A549 (cell line): Measurements from ENCODE around the gene CERS5. TPM values are rescaled to one million over a fixed set of nuclear protein-coding genes. Genes with fewer than 3 reads are reported as not detected.
A peak's percentile ranks its signal among the peaks of the same experiment; 100 is the strongest.
"Not testable (repeated sequence)": the region's sequence is repeated elsewhere in the genome, so short reads cannot be mapped to it uniquely, and the experiment has no call there.

ENCODE experiments used
- ATAC-seq, 2 experiments: fragments of 200-7000 bp in 1 of 2; fragments of >200 bp in 1 of 2; cut with Nextera tagmentation in 1 of 2; cut with Tn5 transposase in 1 of 2; 3 replicates each; pipeline versions ENCODE4 v1.8.0 to v1.9.1; 2018 to 2020; ENCODE audit warnings: mild to moderate bottlenecking in 1 of 2, moderate library complexity in 1 of 2
- CTCF ChIA-PET: fragments of 300-600 bp; sonication (Branson Sonifier 250); formaldehyde crosslinking; extraction: SDS; loops from one replicate; lab custom pipeline; 2021; ENCODE audit warnings: antibody characterized with exemption, inconsistent platforms; lab: Yijun Ruan, JAX
- POLR2A ChIA-PET: fragments of 350-600 bp; formaldehyde crosslinking; extraction: SDS; loops from one replicate; lab custom pipeline; 2021; ENCODE audit warnings: antibody characterized with exemption, inconsistent platforms; lab: Yijun Ruan, JAX
- DNase-seq, 2 experiments: peaks; one replicate each; pipeline versions ENCODE4 v3.0.0 to v3.0.0-alpha.2; 2011 to 2016; ENCODE audit warnings: low read depth in 1 of 2, low spot score in 1 of 2
- FAIRE-seq: peaks from 2 replicates; lab custom pipeline; 2011; peaks lifted over from hg19 to GRCh38; lab: Jason Lieb, UNC
- H3K27ac ChIP-seq, 2 experiments: fragments of >200 bp; sonication (Bioruptor Twin); formaldehyde crosslinking; 3 replicates each; pipeline ENCODE4 v1.5.1; 2016 to 2017
- H3K4me1 ChIP-seq: fragments of >200 bp; sonication (Bioruptor Twin); formaldehyde crosslinking; 3 replicates; pipeline ENCODE4 v1.6.1; 2016
- H3K4me2 ChIP-seq: fragments of >200 bp; sonication (Bioruptor Twin); formaldehyde crosslinking; 3 replicates; pipeline ENCODE4 v1.6.1; 2016
- H3K4me3 ChIP-seq: fragments of >200 bp; sonication (Bioruptor Twin); formaldehyde crosslinking; 3 replicates; pipeline ENCODE4 v1.5.1; 2016
- H3K9me3 ChIP-seq: fragments of >200 bp; sonication (Bioruptor Twin); formaldehyde crosslinking; 3 replicates; pipeline ENCODE4 v1.6.1; 2016
- CBX2 ChIP-seq: fragments of 200-600 bp; sonication (generic); IDR thresholded peaks from 2 replicates; pipeline ENCODE4 v1.6.1; 2016; ENCODE audit warnings: low read depth, mild to moderate bottlenecking, borderline replicate concordance
- CHD4 ChIP-seq: fragments of 200-600 bp; sonication (generic); IDR thresholded peaks from 2 replicates; pipeline ENCODE4 v1.6.1; 2016; ENCODE audit warnings: antibody characterized with exemption, mild to moderate bottlenecking, borderline replicate concordance
- EHMT2 ChIP-seq: fragments of 200-600 bp; sonication (generic); IDR thresholded peaks from 2 replicates; pipeline ENCODE4 v1.6.1; 2016; ENCODE audit warnings: antibody characterized with exemption, low read depth, mild to moderate bottlenecking, moderate library complexity
- EP300 ChIP-seq, 2 experiments: fragments of >200 bp; sonication (Bioruptor Twin); formaldehyde crosslinking; IDR thresholded peaks; 2 replicates in 1 of 2; 3 replicates in 1 of 2; pipeline ENCODE4 v1.6.1; 2016 to 2017
- FOSB ChIP-seq: fragments of 250-450 bp; sonication (Bioruptor Pico); IDR thresholded peaks from 2 replicates; pipeline ENCODE4 v1.5.0; 2020; ENCODE audit warnings: mild to moderate bottlenecking, moderate library complexity
- GATA3 ChIP-seq: IDR thresholded peaks from 2 replicates; pipeline ENCODE4 v1.6.1; 2012; ENCODE audit warnings: borderline replicate concordance
- JUN ChIP-seq, 2 experiments: fragments of >200 bp; sonication (Bioruptor Twin); formaldehyde crosslinking; IDR thresholded peaks; 2 replicates in 1 of 2; 3 replicates in 1 of 2; pipeline ENCODE4 v1.6.1; 2016 to 2017
- JUNB ChIP-seq: fragments of >200 bp; sonication (Bioruptor Twin); formaldehyde crosslinking; IDR thresholded peaks from 2 replicates; pipeline ENCODE4 v1.6.1; 2016
- KDM1A ChIP-seq: fragments of 200-600 bp; sonication (generic); IDR thresholded peaks from 2 replicates; pipeline ENCODE4 v1.6.1; 2016; ENCODE audit warnings: low read depth, mild to moderate bottlenecking
- KDM5A ChIP-seq: fragments of 200-600 bp; sonication (generic); IDR thresholded peaks from 2 replicates; pipeline ENCODE4 v1.6.1; 2016; ENCODE audit warnings: antibody characterized with exemption, mild to moderate bottlenecking
- MAFK ChIP-seq: fragments of 450-650 bp; IDR thresholded peaks from 2 replicates; pipeline ENCODE4 v1.6.1; 2014; ENCODE audit not compliant: partially characterized antibody
- NPAS2 ChIP-seq: fragments of 250-450 bp; sonication (Bioruptor Pico); IDR thresholded peaks from 2 replicates; pipeline ENCODE4 v1.8.0; 2022; ENCODE audit warnings: mild to moderate bottlenecking, moderate library complexity, borderline replicate concordance
- NR3C1 ChIP-seq: fragments of >200 bp; sonication (Bioruptor Twin); formaldehyde crosslinking; IDR thresholded peaks from 3 replicates; pipeline ENCODE4 v1.6.1; 2017
- PHF8 ChIP-seq: fragments of 200-600 bp; sonication (generic); IDR thresholded peaks from 2 replicates; pipeline ENCODE4 v1.6.1; 2016; ENCODE audit warnings: low read depth, mild to moderate bottlenecking, antibody characterized with exemption, moderate library complexity, borderline replicate concordance
- POLR2AphosphoS2 ChIP-seq: conservative IDR thresholded peaks from 2 replicates; pipeline ENCODE4 v1.6.1; 2012; ENCODE audit warnings: low read length, improper control_type of control experiment, inconsistent platforms
- RAD21 ChIP-seq, 2 experiments: fragments of >200 bp in 1 of 2; sonication (Bioruptor Twin) in 1 of 2; formaldehyde crosslinking in 1 of 2; IDR thresholded peaks in 1 of 2; conservative IDR thresholded peaks in 1 of 2; 2 replicates in 1 of 2; 3 replicates in 1 of 2; pipeline ENCODE4 v1.6.1; 2012 to 2018; ENCODE audit warnings: inconsistent platforms in 1 of 2
- RCOR1 ChIP-seq: fragments of 150-350 bp; IDR thresholded peaks from 2 replicates; pipeline ENCODE4 v1.6.1; 2014; ENCODE audit warnings: antibody characterized with exemption, low read length, low read depth
- TP53 ChIP-seq: fragments of 250-450 bp; sonication (Bioruptor Pico); IDR thresholded peaks from 2 replicates; pipeline ENCODE4 v1.5.0; 2021; ENCODE audit warnings: mild to moderate bottlenecking, moderate library complexity
- WGBS: methylation state at CpG from one replicate; pipeline ENCODE4 v1.1.6; 2017; ENCODE audit errors: missing lambda C conversion rate; 5-methylcytosine and 5-hydroxymethylcytosine counted together
- polyA plus RNA-seq, 4 experiments: library from polyadenylated mRNA; depleted of rRNA in 3 of 4; stranded (reverse); fragments of >200 nt; fragmentation: RNase III in 1 of 4; extraction: RNeasy Plus Mini Kit Qiagen cat#74134 plus additional on column Dnase treatment in 1 of 4; gene quantifications; 2 replicates in 3 of 4; 3 replicates in 1 of 4; pipeline ENCODE4 v1.2.3, GENCODE V29; 2011 to 2017
- TF ChIP-seq, protein P1 (sequence below): IDR thresholded peaks from 2 replicates; pipeline ENCODE4 v1.6.1; 2012
- TF ChIP-seq, protein P2 (sequence below): IDR thresholded peaks from 2 replicates; pipeline ENCODE4 v1.6.1; 2012; ENCODE audit warnings: low read depth, borderline replicate concordance
- TF ChIP-seq, protein P3 (sequence below): fragments of 250-450 bp; sonication (Bioruptor Pico); IDR thresholded peaks from 2 replicates; pipeline ENCODE4 v1.5.0; 2021; ENCODE audit warnings: mild to moderate bottlenecking, moderate library complexity, borderline replicate concordance
- TF ChIP-seq, protein P4 (sequence below): fragments of >200 bp; sonication (Bioruptor Twin); formaldehyde crosslinking; IDR thresholded peaks from 3 replicates; pipeline ENCODE4 v1.5.1; 2016

Gene CERS5
- polyA plus RNA-seq, 2 of the 4 experiments (the other 2 are of a cell fraction), result 16.7 to 56.3 TPM

DNA sequence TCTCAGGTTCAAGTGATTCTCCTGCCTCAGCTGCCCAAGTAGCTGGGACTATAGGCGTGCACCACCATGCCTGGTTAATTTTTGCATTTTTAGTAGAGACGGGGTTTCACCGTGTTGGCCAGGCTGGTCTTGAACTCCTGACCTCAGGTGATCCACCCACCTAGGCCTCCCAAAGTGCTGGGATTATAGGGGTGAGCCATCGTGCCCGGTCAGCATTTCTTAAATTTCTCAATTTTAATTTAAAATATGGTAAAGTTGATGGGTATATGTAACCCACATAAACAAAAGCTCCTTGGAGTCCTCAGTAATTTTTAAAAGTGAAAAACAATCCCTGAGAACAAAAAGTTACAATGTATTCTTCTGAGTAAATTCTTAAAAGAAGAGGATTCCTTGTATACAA, 12.2 kb downstream of the CERS5 start:
- H3K4me3 ChIP-seq, ATAC-seq, H3K4me2 ChIP-seq, H3K4me1 ChIP-seq, DNase-seq, POLR2A ChIA-PET, FAIRE-seq, H3K9me3 ChIP-seq, H3K27ac ChIP-seq: not testable (repeated sequence)
- CTCF ChIA-PET, result interaction anchor here (0.6 to 4.7 kb wide), 8 partner anchors 9 to 245 kb away, joined by 3 to 22 read pairs (median 5); partner anchors contain the start of gene COX14
- WGBS, result over 99% methylated on average over 5 of the region's 5 CpGs
- peak; percentile 79 for TF ChIP-seq MAFK

DNA sequence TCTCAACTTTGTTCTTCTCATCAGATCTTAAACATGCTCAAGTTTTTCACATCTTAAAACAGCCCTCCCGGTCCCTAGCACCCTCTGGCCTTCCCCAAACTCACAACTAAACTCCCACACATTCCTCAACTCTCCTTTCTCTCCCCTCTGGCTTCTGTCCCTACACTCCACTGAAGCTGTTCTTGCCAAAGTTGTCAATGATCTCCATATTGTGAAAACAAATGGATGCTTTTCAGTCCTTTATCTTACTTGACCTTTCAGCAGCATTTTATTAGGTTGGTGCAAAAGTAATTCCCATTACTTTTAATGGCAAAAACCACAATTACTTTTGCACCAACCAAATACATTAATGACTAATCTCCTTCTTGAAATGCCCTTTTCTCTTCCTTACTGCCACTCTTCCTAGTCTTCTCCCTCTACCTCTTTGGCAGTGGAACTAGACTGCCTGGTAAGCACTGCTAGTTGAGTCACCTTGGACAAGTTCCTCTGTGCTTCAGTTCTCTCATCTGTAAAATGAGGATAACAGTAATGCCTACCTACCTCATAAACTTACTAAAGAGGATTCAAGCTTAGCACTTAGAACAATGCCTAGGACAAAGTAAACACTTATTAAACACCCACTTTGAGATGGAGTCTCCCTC, 16.0 kb downstream of the CERS5 start:
- CTCF ChIA-PET, result interaction anchor here (2.0 kb wide), 1 partner anchor 184 kb away, joined by 4 read pairs; no protein-coding TSS in a partner anchor
- Histone ChIP-seq H3K9me3 (no peaks in the 10 kb centered on the region), H3K4me3 (no peak overlapping the region), H3K4me1 (no peaks in the 10 kb centered on the region), H3K4me2 (no peak overlapping the region), H3K27ac (no peak overlapping the region)
- POLR2A ChIA-PET, result no interaction called here
- FAIRE-seq, result no peak
- 80% methylated on average over 1 of the region's 1 CpG for WGBS
- peak in 1 of 2 experiments; percentile 26; a peak in 2 of 6 replicates for ATAC-seq
- TF ChIP-seq, protein P1, sequence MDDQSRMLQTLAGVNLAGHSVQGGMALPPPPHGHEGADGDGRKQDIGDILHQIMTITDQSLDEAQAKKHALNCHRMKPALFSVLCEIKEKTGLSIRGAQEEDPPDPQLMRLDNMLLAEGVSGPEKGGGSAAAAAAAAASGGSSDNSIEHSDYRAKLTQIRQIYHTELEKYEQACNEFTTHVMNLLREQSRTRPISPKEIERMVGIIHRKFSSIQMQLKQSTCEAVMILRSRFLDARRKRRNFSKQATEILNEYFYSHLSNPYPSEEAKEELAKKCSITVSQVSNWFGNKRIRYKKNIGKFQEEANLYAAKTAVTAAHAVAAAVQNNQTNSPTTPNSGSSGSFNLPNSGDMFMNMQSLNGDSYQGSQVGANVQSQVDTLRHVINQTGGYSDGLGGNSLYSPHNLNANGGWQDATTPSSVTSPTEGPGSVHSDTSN, result no peak
- TF ChIP-seq, protein P2, sequence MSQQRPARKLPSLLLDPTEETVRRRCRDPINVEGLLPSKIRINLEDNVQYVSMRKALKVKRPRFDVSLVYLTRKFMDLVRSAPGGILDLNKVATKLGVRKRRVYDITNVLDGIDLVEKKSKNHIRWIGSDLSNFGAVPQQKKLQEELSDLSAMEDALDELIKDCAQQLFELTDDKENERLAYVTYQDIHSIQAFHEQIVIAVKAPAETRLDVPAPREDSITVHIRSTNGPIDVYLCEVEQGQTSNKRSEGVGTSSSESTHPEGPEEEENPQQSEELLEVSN, result no peak
- TF ChIP-seq JUNB (no peak), FOSB (CRISPR knock-in tag) (no peak), CBX2 (no peak), RCOR1 (no peak), EHMT2 (no peak), NPAS2 (CRISPR knock-in tag) (no peak), CHD4 (no peak), GATA3 (no peak), PHF8 (no peak), MAFK (no peak), POLR2AphosphoS2 (no peak), TP53 (CRISPR knock-in tag) (no peak), KDM5A (no peak), EP300 (IDR thresholded peaks at IDR 0.05) (no peak)
- DNase-seq, result no peak

DNA sequence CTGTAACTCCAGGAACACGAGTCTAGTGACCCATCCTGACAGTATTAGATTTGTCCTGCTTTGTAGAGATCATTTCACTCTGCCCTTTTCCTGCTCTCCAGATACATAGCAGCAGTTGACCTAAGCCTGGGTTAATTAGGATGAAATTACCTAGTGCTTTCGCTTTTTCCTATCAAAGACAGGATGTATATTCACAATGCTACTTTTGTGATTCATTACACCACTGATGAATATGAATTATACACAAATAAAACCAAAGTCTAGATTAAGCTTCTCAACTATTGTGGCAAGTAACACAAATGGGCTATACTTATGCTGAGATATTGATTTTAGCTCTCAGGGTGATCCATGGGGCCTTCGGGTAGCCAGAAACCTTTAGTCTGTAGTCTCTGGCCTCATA, 17.9 kb downstream of the CERS5 start:
- no peaks in the 10 kb centered on the region for H3K9me3 ChIP-seq
- CTCF ChIA-PET, result interaction anchor here (0.8 to 2.0 kb wide), 8 partner anchors 17 to 182 kb away, joined by 3 to 7 read pairs (median 3); partner anchors contain the start of gene COX14
- H3K4me2 ChIP-seq, result no peak overlapping the region
- no peak overlapping the region for H3K27ac ChIP-seq
- no peak for ATAC-seq
- WGBS, result 83% methylated on average over 3 of the region's 3 CpGs
- DNase-seq, result no peak
- no peaks in the 10 kb centered on the region for H3K4me1 ChIP-seq
- FAIRE-seq, result no peak
- H3K4me3 ChIP-seq, result no peak overlapping the region
- TF ChIP-seq RAD21 (conservative IDR thresholded peaks at IDR 0.05 in 1 of 2, IDR thresholded peaks at IDR 0.05 in 1 of 2) (no peak), GATA3 (no peak), KDM5A (no peak), JUNB (no peak), NR3C1 (no peak), JUN (IDR thresholded peaks at IDR 0.05) (no peak), KDM1A (no peak)
- TF ChIP-seq, protein P3, sequence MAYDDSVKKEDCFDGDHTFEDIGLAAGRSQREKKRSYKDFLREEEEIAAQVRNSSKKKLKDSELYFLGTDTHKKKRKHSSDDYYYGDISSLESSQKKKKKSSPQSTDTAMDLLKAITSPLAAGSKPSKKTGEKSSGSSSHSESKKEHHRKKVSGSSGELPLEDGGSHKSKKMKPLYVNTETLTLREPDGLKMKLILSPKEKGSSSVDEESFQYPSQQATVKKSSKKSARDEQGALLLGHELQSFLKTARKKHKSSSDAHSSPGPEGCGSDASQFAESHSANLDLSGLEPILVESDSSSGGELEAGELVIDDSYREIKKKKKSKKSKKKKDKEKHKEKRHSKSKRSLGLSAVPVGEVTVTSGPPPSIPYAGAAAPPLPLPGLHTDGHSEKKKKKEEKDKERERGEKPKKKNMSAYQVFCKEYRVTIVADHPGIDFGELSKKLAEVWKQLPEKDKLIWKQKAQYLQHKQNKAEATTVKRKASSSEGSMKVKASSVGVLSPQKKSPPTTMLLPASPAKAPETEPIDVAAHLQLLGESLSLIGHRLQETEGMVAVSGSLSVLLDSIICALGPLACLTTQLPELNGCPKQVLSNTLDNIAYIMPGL (CRISPR knock-in tag), result no peak
- TF ChIP-seq, protein P4, sequence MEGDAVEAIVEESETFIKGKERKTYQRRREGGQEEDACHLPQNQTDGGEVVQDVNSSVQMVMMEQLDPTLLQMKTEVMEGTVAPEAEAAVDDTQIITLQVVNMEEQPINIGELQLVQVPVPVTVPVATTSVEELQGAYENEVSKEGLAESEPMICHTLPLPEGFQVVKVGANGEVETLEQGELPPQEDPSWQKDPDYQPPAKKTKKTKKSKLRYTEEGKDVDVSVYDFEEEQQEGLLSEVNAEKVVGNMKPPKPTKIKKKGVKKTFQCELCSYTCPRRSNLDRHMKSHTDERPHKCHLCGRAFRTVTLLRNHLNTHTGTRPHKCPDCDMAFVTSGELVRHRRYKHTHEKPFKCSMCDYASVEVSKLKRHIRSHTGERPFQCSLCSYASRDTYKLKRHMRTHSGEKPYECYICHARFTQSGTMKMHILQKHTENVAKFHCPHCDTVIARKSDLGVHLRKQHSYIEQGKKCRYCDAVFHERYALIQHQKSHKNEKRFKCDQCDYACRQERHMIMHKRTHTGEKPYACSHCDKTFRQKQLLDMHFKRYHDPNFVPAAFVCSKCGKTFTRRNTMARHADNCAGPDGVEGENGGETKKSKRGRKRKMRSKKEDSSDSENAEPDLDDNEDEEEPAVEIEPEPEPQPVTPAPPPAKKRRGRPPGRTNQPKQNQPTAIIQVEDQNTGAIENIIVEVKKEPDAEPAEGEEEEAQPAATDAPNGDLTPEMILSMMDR, result no peak
- TF ChIP-seq, protein P1, result no peak
- TF ChIP-seq, all 56 proteins: peak for 0
- POLR2A ChIA-PET, result no interaction called here

DNA sequence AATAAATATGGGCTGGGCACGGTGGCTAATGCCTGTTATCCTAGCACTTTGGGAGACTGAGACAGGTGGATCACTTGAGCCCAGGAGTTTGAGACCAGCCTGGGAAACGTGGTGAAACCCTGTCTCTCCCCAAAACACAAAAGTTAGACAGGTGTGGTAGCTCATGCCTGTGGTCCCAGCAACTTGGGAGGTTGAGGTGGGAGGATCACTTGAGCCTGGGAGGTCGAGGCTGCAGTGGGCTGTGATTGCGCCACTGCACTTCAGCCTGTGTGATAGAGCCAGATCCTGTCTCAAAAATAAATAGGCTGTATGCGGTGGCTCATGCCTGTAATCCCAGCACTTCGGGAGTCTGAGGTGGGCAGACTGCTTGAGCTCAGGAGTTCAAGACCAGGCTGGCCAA, 19.2 kb downstream of the CERS5 start:
- not testable (repeated sequence) for ATAC-seq, H3K4me3 ChIP-seq, H3K27ac ChIP-seq, FAIRE-seq, H3K4me1 ChIP-seq, H3K9me3 ChIP-seq, H3K4me2 ChIP-seq, DNase-seq
- CTCF ChIA-PET, result interaction anchor here (0.6 to 3.2 kb wide), 7 partner anchors 11 to 913 kb away, joined by 3 to 24 read pairs (median 4); partner anchors contain the start of gene COX14
- 79% methylated on average over 6 of the region's 6 CpGs for WGBS
- POLR2A ChIA-PET, result interaction anchor here (0.5 kb wide), 1 partner anchor 23 kb away, joined by 3 read pairs; no protein-coding TSS in a partner anchor
